GM18520 (cell line): ENCODE data around the gene VPS37D.
"Not testable (repeated sequence)": the region's sequence is repeated elsewhere in the genome, so short reads cannot be mapped to it uniquely, and the experiment has no call there.

ENCODE experiments used
- ATAC-seq: cut with Tn5 transposase; IDR thresholded peaks from one replicate; pipeline ENCODE4 v1.9.1; 2021; ENCODE audit not compliant: unreplicated experiment

The VPS37D gene, protein sequence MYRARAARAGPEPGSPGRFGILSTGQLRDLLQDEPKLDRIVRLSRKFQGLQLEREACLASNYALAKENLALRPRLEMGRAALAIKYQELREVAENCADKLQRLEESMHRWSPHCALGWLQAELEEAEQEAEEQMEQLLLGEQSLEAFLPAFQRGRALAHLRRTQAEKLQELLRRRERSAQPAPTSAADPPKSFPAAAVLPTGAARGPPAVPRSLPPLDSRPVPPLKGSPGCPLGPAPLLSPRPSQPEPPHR

DNA sequence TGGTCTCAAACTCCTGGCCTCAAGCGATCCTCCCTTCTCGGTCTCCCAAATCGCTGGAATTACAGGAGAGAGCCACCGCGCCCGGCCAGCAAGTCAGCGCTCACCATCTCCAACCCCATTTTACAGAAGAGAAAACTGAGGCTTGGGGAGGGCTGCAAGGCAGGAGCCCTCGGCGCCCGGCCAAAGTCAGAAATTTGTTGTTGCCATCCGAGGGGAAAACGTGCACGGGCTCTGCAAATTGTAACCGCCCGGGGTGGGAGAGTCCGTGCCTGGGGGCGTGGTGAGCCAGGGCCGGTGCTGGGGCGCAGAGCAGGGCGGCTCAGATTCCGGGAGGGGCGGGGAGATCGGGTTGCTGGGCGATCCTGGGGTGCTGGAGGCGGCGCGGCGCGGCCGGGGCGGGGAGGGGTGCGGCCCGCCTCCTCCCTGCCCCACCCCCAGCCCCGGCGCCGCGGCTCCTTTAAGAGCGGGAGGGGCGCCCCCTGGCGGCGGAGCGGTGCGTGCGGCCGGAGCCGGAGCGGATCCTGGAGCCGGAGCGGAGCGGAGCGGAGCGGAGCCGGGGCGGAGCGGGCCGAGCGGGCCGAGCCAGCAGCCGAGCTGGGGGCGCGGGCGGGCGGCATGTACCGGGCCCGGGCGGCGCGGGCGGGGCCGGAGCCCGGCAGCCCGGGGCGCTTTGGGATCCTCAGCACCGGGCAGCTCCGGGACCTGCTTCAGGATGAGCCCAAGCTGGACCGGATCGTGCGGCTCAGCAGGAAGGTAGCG lies at the start of gene VPS37D:
TSS of gene VPS37D (plus strand) at position 488 of the 759 bp plus-strand sequence. CDS start at position 616, 128 bp downstream.
- peak; percentile 81 for ATAC-seq

DNA sequence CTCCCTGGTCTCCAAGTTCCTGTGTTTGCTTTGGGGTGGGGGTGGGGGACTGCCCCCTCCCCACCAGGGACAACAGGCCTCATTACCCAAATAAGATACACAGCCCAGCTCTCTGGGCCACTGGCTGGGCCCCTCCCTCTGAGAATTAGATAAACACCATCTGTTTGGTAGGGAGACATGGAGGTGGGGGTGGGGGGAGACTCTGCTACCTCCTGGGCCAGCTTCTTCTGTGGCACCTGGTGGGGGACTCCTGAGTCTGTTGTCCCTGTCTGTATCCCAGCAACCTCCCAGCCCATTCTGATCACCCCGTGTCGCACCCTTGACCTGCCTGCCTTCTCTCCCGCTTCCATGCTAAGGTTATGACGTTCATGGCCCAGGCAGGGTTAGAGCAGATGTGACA lies 49.1 kb upstream of the VPS37D start:
- ATAC-seq = no peak

DNA sequence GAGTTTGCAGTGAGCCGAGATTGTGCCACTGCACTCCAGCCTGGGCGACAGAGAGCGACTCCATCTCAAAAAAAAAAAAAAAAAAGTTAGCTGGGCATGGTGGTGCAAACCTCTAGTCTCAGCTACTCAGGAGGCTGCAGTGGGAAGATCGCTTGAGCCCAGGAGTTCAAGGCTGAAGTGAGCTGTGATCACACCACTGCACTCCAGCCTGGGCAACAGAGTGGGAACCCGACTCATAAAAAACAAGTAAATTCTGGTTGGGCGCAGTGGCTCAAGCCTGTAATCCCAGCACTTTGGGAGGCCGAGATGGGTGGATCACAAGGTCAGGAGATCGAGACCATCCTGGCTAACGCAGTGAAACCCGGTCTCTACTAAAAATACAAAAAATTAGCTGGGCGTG lies 48.2 kb upstream of the VPS37D start:
- ATAC-seq = not testable (repeated sequence)

DNA sequence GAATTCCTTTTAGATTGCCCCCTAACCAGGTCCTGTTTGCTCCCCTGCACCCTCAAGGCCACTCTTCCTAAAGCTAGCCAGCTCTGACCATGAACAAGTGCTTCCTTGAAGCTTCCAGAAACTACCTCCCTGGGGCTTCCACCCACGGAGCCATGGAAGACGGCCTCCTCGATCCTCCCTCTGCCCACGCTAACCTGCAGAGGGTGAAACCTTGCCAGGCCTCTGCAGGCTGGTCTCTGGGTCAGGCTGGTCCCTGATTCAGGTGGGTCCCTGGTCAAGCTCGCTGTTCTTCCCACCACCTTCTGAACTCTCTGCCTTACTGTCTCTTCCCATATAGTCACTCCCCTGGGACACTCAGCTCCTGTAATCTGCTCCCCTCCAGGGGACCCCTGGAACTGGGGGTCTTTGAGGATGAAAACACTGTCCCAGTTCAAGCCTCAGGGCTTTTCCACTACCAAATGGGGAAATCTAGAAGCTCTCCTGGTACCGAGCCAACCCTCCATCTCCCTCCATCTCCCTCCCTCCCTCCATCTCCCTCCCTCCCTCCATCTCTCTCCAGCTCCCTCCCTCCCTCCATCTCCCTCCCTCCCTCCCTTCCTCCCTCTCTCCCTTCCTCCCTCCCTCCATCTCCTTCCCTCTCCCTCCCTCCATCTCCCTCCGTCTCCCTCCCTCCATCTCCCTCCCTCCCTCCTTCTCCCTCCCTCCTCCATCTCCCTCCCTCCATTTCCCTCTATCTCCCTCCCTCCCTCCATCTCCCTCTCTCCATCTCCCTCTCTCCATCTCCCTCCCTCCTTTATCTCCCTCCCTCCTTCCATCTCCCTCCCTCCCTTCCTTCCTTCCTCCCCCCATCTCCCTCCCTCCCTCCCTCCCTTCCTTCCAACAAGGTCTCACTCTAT lies 46.2 kb upstream of the VPS37D start:
- no peak for ATAC-seq

DNA sequence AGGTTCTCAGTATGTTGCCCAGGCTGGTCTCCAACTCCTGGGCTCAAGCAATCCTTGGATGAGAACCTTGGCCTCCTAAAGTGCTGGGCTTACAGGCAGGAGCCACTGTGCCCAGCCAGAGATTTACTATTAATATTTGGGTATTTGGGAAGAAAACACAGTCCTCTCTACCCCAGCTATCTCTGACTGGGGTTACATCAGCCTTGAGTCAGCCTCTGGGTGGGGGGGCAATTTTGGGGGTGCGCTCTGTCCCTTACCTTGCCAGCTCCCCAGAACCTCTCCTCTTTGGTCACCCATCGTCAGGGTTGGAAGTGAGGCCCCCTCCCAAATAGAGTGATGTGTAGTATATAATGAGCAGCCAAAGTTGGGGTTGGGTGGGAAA lies 45.1 kb upstream of the VPS37D start:
- ATAC-seq = no peak

DNA sequence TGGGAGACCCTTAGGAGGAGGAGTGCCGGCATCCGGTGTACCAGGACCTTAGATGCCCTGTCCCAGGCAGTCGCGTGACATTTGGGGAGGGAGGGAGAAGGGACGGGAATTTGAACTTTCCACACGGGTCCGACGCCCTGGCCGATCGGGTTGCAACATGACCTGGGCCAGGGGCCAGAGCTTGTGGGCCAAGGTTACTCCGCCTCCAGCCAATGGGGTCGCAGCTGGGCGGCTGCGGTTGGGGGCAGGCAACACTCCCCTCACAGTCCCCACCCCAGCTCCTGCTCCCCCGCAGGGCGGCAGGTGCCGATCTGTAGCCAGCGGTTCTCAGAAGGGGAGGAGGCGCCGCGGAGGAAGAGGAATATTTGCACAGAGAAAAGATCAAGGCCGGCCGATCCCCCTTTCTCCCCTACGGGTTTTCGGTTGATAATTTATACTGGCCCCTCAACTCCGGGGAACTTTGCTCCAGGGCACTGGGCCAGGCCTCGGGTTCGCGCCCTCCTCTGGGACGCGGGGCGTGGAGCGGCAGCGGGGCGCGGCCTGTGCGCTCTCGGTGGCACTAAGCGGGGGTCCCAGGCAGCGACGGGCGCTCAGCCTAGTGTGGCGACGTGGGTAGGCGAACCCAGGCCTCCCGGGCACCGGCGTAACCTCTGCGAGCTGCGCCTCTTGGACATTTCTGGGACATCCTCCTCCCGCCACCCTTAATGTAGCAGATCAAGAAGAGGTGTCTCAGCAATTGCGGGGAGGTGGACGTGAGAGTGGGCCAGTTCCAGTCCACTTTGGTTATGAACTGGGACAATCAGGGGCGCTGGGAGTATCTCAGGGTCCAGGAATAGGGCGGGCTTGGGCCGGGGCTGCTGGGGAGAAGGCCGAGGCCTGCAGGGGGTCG lies 44.5 kb upstream of the VPS37D start:
- no peak for ATAC-seq

DNA sequence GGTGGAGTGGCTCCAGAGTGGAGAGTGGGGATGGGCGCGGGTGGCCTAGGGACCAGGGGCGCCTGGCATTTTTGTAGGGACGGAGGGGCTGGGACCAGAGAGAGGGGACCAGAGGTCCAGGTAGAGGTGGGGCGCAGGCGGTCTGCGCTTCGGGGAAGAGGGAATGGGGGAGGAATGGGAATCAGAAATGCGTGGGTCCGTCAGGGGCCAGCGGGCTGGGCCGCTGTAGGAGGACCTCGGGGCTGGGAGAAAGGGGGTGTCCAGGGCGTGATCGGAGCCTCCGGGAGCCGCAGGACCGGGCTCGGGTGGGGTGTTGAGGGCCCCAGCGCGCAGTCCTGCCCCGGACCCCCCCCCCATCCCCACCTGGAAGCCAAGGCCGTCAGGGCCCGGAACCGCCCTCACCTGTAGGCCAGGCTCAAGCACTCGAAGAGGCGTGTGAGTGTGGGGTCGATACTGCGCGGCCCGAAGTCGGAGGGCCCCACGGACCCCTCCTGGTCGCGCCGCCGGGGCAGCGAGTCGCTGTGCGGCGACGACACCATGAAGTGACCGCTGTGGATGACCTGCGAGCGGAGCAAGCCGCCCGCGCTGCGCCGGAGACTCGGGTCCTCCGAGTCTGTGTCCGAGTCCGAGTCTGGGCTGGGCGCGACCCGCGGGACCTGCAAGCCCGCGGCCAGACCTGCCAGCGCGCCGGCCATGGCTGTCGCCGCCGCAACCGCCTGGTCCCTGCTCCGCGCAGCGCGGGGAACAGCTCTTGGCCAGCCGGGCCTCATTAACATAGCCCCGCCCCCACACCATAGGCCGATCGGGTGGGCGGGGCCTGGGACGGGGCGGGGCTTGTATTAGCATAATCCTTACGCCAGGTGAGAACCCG lies 43.6 kb upstream of the VPS37D start, which contains the start of gene MLXIPL:
TSS of gene MLXIPL (minus strand) at position 725 of the 871 bp plus-strand sequence. CDS start at position 695, 30 bp downstream.
- no peak for ATAC-seq

DNA sequence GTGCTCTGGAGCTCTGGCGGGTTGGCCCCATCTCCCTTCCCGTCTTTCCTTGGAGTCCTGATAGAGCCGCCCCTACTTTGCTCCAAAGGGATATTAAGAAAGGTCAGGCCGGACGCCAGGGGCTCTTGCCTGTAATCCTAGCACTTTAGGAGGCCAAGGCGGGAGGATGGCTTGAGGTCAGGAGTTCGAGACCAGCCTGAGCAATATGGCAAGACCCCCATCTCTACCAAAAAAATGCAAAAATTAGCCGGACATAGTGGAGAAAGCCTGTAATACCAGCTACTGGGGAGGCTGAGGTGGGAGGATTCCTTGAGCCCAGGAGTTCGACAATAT lies 43.0 kb upstream of the VPS37D start:
- ATAC-seq = no peak

DNA sequence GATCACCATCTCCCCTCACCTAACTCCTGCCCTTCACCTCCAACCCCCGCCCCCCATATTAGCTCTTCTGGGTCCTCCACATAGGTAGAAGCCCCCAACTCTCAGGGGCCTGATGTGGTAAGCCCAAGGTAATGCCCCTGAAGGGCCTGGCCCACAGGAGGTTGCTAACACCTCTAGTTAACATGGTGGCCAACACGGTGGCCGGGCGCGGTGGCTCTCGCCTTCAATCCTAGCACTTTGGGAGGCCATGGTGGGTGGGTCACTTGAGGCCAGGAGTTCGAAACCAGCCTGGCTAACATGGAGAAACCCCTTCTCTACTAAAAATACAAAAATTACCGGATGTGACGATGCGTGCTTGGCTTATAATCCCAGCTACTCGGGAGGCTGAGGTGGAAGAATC lies 42.4 kb upstream of the VPS37D start:
- no peak for ATAC-seq

DNA sequence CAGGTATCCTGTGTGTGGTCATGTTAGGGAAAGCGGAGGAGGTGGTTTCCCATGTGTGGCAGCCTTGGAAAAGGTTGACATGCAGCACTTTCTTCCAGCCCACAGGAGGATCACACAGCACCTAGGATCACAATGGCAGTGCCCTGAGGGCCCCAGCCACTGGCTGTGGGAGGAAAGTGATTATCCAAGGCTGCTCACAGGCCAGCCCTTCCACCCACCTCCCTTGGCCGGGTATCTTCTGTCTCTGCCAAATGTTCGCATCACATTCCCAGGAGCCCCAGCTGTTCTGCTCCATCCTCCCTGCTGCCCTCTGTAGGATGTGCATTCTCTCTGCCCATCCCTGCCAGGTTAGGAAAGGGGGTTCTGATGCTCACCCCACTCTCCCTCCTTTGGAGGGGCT lies 40.8 kb upstream of the VPS37D start:
- no peak for ATAC-seq

DNA sequence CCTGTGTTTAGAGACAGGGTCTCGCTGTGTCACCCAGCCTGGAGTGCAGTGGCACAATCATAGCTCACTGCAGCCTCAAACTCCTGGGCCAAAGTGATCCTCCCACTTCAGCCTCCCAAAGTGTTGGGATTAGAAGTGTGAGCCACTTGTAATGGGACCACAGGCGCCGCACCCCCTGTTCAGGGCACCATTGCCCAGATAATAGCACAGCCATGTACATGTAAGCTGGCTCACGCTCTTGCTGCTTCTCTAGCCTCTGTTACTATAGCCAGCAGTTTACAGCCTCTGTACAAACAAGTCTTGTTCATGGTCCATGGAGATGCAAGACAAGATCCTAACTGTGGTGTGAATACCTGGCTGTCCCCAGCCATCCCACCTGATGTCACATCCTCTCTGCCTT lies 39.1 kb upstream of the VPS37D start:
- ATAC-seq = no peak

DNA sequence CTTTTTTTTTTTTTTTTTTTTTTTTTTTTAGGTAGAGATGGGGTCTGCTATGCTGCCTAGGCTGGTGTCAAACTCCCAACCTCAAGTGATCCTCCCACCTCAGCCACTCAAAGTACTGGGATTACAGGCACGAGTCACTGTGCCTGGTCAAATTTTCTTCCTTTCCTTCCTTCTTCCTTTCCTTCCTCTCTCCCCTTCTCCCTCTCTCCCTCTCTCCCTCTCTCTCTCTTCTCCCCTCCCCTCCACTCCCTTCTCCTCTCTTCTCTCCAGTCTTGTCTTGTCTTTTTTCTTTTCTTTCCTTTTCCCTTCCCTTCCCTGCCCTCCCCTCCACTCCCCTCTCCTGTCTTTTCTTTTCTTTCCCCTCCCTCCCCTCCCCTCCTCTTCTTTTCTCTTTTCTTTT lies 36.1 kb upstream of the VPS37D start:
- ATAC-seq = no peak

DNA sequence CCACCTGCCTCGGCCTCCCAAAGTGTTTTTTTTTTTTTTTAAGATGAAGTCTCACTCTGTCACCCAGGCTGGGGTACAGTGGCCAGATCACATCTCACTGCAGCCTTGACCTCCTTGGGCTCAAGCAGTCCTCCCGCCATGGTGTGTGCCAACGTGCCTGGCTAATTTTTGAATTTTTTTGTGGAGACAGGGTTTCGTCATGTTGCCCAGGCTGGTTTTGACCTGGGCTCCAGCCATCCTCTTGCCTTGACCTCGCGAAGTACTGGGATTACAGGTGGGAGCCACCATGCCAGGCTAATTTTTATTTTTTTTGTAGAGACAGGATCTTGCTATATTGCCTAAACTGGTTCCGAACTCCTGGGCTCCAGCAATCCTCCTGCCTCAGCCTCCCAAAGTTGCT lies 34.3 kb upstream of the VPS37D start:
- ATAC-seq = no peak

DNA sequence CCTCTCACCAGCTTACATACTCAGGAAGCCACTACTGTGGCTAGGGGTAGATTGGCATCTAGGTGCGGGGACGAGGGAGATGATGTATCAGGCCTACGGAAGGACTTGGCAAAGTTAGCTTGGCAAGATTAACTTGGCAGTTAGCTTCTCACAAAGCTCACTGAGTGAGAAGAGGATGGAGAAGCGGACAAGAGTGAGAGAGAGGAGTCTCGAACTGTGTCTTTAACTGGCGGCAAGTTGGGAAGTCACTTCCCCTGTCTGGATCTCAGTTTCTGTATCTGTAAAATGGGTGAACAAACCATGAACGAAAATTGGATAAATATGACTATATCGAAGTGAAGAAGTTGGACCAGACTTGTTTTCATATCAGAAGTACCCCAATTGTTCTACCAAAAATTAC lies 33.8 kb upstream of the VPS37D start:
- ATAC-seq = no peak

DNA sequence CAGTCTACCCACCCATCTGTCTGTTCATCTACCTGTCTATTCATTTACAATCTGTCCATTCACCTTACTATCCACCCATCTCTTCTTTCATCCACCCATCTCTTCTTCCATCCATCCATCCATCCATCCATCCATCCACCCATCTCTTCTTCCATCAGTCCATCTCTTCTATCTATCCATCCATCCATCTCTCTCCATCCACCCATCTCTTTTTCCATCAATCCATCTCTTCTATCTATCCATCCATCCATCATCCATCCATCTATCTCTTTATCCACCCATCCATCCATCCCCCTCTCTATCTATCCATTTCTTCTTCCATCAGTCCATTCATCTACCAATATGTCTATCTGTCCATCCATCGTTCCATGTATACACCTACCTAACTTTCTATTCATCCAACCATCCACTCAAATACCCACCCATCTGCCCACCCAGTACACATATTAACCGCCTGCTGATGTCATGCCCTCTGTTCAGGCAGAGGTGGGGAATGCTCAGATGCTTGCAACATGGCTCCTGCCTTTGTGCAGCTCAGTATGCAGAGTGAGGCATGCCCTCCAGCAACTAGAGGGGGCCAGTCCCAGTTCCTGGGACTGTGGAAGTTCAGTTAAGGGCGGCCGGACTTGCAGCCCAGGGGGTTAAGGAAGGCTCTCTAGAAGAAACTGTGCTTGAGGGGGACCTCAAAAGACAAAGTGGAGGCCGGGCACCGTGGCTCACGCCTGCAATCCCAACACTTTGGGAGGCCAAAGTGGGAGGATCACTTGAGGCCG lies 32.0 kb upstream of the VPS37D start:
- ATAC-seq = no peak

DNA sequence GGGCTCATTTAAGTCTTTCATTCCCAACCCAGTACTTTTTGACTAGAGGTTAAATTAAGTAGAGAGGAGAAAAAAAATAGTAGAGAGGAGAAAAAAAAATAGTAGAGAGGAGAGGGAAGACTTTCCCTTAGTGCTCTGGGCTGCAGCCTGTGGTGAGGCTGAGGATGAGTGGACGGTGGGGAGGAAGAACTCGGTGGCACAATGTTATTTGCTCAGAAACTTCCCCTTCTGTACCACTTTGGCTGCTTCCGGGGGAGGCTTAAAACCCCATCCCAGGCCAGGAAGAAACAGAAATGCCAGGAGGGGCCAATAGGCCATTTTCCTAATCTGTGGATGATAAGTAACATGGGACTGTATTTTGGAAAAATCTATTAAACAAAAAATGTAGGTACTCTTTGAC lies 28.7 kb upstream of the VPS37D start:
- ATAC-seq = no peak

DNA sequence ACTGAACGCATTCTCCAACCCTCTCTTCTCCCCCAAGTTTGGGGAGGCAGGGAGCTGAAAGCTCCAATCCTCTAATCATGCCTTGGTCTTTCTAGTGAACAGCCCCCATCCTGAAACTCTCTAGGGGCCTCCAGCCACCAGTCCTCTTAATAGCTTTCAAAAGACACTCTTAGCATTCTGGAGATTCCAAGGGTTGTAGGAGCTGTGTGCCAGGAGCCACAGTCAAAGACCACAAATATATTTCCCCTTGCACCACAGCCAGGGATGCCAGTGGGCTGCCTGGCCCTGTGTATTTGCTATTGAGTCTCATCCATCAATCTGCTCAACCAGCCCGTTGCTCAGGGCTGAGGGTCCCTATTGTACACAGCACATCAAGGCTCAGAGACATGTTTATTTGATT lies 24.8 kb upstream of the VPS37D start:
- no peak for ATAC-seq

DNA sequence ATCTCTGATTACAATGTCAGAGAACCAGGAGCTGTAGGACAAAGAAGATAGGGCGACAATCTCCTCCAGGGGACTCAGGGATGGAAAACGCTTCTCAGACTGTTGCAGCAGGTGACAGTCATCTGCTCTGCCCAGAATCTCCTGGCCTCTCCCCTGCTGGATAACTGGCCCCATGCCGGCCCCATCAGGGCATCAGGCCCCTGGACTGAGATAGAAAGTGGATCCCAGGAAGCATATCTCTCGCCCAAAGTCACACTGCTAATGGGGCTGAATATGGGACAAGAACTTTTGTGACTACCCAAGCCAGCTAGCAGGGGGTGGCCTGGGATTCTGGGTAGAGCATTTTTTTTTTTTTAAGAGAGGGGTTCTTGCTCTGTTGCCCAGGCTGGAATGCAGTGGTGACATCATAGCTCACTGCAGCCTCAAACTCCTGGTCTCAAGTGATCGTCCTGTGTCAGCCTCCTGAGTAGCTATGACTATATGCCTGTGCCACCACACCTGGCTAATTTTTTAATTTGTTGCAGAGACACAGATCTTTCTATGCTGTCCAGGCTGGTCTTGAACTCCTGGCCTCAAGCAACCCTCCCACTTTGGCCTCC lies 22.8 kb upstream of the VPS37D start:
- ATAC-seq = no peak
